ENCODE data around the gene KIF26B. TPM values are rescaled to one million over a fixed set of nuclear protein-coding genes. Genes with fewer than 3 reads are reported as not detected.

The KIF26B gene
- total and polyA plus RNA-seq, 10 of the 15 experiments (the other 5 are each of a cell fraction or from before 2014, with no cell fraction given): 0.35 to 11.6 (median 2.2) TPM

GRCh38 chr1:245406426-245406825 lies 251.6 kb downstream of the KIF26B start (continued):
- no peak for TF ChIP-seq ZNF592 (IDR thresholded peaks at IDR 0.05)

- H3K4me2 ChIP-seq (ENCODE audit: control insufficient read depth, insufficient read depth): no peak overlapping the region
- no peaks in the 10 kb centered on the region for H3K36me3 ChIP-seq (ENCODE audit: control insufficient read depth in 2 of 2, insufficient read depth in 2 of 2, low read length in 1 of 2)
- ChIA-PET SMC1A (ENCODE audit: uncharacterized antibody, unreplicated experiment) (no interaction called here), CTCF (no interaction called here), POLR2A (no interaction called here), RAD21 (ENCODE audit: unreplicated experiment) (no interaction called here)
- no TSS peak for BruUV-seq (replicated peaks)
- H3K79me2 ChIP-seq (ENCODE audit: control insufficient read depth, insufficient read depth, low read length): no peaks in the 10 kb centered on the region
- no peaks in the 10 kb centered on the region for H4K20me1 ChIP-seq (ENCODE audit: control insufficient read depth, insufficient read depth)
- H3K4me3 ChIP-seq: no peak overlapping the region
- TF ChIP-seq ESRRA (IDR thresholded peaks at IDR 0.05; ENCODE audit: low read length) (no peak), TCF12 (IDR thresholded peaks at IDR 0.05; ENCODE audit: low read depth, low read length) (no peak), NBN (IDR thresholded peaks at IDR 0.05) (no peak), BACH1 (IDR thresholded peaks at IDR 0.05; ENCODE audit: borderline replicate concordance) (no peak), BCL11A (IDR thresholded peaks at IDR 0.05; ENCODE audit: low read depth, low read length) (no peak), SUZ12 (IDR thresholded peaks at IDR 0.05; ENCODE audit: unreplicated experiment) (no peak), CBFB (IDR thresholded peaks at IDR 0.05; ENCODE audit: low read depth) (no peak), NR2C2 (IDR thresholded peaks at IDR 0.05; ENCODE audit: borderline replicate concordance, control insufficient read depth, insufficient read length, low read depth) (no peak), SREBF2 (IDR thresholded peaks at IDR 0.05; ENCODE audit: low read length) (no peak), ZNF207 (IDR thresholded peaks at IDR 0.05; ENCODE audit: borderline replicate concordance) (no peak), LARP7 (IDR thresholded peaks at IDR 0.05) (no peak)
- TF ChIP-seq, protein P1, sequence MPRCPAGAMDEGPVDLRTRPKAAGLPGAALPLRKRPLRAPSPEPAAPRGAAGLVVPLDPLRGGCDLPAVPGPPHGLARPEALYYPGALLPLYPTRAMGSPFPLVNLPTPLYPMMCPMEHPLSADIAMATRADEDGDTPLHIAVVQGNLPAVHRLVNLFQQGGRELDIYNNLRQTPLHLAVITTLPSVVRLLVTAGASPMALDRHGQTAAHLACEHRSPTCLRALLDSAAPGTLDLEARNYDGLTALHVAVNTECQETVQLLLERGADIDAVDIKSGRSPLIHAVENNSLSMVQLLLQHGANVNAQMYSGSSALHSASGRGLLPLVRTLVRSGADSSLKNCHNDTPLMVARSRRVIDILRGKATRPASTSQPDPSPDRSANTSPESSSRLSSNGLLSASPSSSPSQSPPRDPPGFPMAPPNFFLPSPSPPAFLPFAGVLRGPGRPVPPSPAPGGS (IDR thresholded peaks at IDR 0.05; ENCODE audit: borderline replicate concordance, insufficient read depth, low read depth, low read length, poor library complexity, severe bottlenecking): no peak
- DNase-seq (ENCODE audit: low read depth, low spot score): no peak
- H3K4me1 ChIP-seq (ENCODE audit: control insufficient read depth, insufficient read depth, low read length): no peaks in the 10 kb centered on the region
- ATAC-seq: no peak
- in situ Hi-C loops (cut with MboI) (no loop called here), intact Hi-C loops (cut with micrococcal nuclease; ENCODE audit: unreplicated experiment) (no loop called here)
- no peak overlapping the region for H3K9ac ChIP-seq (ENCODE audit: control insufficient read depth, insufficient read depth, low read length)
- WGBS (ENCODE audit: insufficient coverage, insufficient replicate concordance, low lambda C conversion rate, missing lambda C conversion rate): 8% methylated on average over 2 of the region's 2 CpGs
- no peaks in the 10 kb centered on the region for H3K27me3 ChIP-seq (replicated peaks in 1 of 2; ENCODE audit: control insufficient read depth in 2 of 2, insufficient read depth in 2 of 2, low read length in 1 of 2)
- H2AFZ ChIP-seq (ENCODE audit: control insufficient read depth, low read depth, low read length): no peak overlapping the region
- H3K27ac ChIP-seq (ENCODE audit: control insufficient read depth, insufficient read depth): no peak overlapping the region
- H3K9me3 ChIP-seq (replicated peaks; ENCODE audit: control insufficient read depth, insufficient read depth, low read length): no peaks in the 10 kb centered on the region
- no peak for FAIRE-seq
These were observed 253.2 kb downstream of the KIF26B start for GRCh38 chr1:245407983-245408382.
